ENCODE measurements around the gene CD320.
A peak's percentile ranks its signal among the peaks of the same experiment; 100 is the strongest.
"Not testable (repeated sequence)": the region's sequence is repeated elsewhere in the genome, so short reads cannot be mapped to it uniquely, and the experiment has no call there.

Gene CD320

GRCh38 chr19:8307965-8308866 lies at the start of gene CD320:
Gene CD320 (minus strand): TSS chr19:8308358. CDS start chr19:8308290, 68 bp downstream.
- no peaks in the 10 kb centered on the region for H3K9me3 ChIP-seq (ENCODE audit: severe bottlenecking)
- H3K27ac ChIP-seq, result peak within 1 kb of the TSS; percentile 93
- H3K27me3 ChIP-seq (ENCODE audit: insufficient read depth, low read depth, severe bottlenecking), result no peaks in the 10 kb centered on the region
- peaks cover 60% of the 10 kb centered on the region for H3K36me3 ChIP-seq
- TF ChIP-seq, protein P1, sequence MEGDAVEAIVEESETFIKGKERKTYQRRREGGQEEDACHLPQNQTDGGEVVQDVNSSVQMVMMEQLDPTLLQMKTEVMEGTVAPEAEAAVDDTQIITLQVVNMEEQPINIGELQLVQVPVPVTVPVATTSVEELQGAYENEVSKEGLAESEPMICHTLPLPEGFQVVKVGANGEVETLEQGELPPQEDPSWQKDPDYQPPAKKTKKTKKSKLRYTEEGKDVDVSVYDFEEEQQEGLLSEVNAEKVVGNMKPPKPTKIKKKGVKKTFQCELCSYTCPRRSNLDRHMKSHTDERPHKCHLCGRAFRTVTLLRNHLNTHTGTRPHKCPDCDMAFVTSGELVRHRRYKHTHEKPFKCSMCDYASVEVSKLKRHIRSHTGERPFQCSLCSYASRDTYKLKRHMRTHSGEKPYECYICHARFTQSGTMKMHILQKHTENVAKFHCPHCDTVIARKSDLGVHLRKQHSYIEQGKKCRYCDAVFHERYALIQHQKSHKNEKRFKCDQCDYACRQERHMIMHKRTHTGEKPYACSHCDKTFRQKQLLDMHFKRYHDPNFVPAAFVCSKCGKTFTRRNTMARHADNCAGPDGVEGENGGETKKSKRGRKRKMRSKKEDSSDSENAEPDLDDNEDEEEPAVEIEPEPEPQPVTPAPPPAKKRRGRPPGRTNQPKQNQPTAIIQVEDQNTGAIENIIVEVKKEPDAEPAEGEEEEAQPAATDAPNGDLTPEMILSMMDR (IDR thresholded peaks at IDR 0.05; ENCODE audit: low read depth, low read length), result no peak
- peak; percentile 91 for DNase-seq
- peak within 1 kb of the TSS; percentile 77 for H3K4me3 ChIP-seq (ENCODE audit: low read depth, low read length)

GRCh38 chr19:8357007-8357521 lies 48.9 kb upstream of the CD320 start:
- Histone ChIP-seq H3K36me3 (no peaks in the 10 kb centered on the region), H3K9me3 (ENCODE audit: severe bottlenecking) (no peaks in the 10 kb centered on the region), H3K27ac (no peak overlapping the region), H3K4me3 (ENCODE audit: low read depth, low read length) (no peak overlapping the region), H3K27me3 (ENCODE audit: insufficient read depth, low read depth, severe bottlenecking) (no peaks in the 10 kb centered on the region)
- no peak for DNase-seq
- TF ChIP-seq, protein P1 (IDR thresholded peaks at IDR 0.05; ENCODE audit: low read depth, low read length), result no peak

DNA sequence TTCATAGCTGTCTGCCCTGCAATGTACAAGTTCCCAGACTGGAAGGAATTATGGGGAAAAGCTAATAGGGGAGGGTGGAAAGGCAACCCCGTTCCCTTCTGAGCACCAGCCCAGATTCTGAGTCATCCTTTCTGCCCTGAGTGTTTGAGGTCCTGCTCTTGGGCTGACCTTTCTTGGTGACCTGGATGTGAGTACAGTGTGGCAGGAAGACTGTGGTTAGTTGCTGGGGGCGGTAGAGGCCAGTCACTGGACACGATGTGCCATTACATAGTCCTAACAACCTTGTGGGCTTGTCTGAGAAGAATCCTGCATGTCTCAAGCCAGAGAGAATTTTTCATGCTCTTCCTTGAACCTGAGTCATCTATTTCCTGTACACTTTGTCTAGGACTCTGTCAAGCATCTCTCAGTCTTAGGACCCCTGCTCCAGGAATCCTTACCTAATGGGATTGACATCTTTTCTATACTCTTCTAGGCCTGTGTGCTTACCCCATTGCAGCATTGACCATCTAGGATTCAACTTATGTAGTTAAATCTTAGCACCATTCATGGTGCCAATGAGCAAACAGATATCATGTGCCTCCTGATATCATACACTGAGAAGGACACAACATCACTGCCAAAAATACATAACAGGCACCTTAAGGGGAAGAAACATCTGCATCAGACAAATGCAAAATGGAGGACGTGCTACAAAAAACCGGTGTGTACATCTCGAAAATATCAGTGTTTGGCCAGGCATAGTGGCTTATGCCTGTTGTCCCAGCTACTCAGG lies 47.7 kb upstream of the CD320 start:
- H3K27ac ChIP-seq, result no peak overlapping the region
- H3K36me3 ChIP-seq, result no peaks in the 10 kb centered on the region
- no peak for DNase-seq
- H3K27me3 ChIP-seq (ENCODE audit: insufficient read depth, low read depth, severe bottlenecking), result no peaks in the 10 kb centered on the region
- TF ChIP-seq, protein P1 (IDR thresholded peaks at IDR 0.05; ENCODE audit: low read depth, low read length), result no peak
- no peak overlapping the region for H3K4me3 ChIP-seq (ENCODE audit: low read depth, low read length)
- no peaks in the 10 kb centered on the region for H3K9me3 ChIP-seq (ENCODE audit: severe bottlenecking)

GRCh38 chr19:8352845-8353244 lies 44.7 kb upstream of the CD320 start:
- H3K27me3 ChIP-seq (ENCODE audit: insufficient read depth, low read depth, severe bottlenecking); H3K27ac ChIP-seq; DNase-seq; H3K9me3 ChIP-seq (ENCODE audit: severe bottlenecking); H3K36me3 ChIP-seq; H3K4me3 ChIP-seq (ENCODE audit: low read depth, low read length): not testable (repeated sequence)

- no peak overlapping the region for H3K4me3 ChIP-seq (ENCODE audit: low read depth, low read length)
- no peaks in the 10 kb centered on the region for H3K36me3 ChIP-seq
- DNase-seq, result no peak
- no peaks in the 10 kb centered on the region for H3K9me3 ChIP-seq (ENCODE audit: severe bottlenecking)
- no peak overlapping the region for H3K27ac ChIP-seq
- TF ChIP-seq, protein P1 (IDR thresholded peaks at IDR 0.05; ENCODE audit: low read depth, low read length), result no peak
- H3K27me3 ChIP-seq (ENCODE audit: insufficient read depth, low read depth, severe bottlenecking), result no peaks in the 10 kb centered on the region
These were observed 44.1 kb upstream of the CD320 start for GRCh38 chr19:8352134-8352827.

GRCh38 chr19:8349629-8350372 lies 41.6 kb upstream of the CD320 start:
- H3K27me3 ChIP-seq (ENCODE audit: insufficient read depth, low read depth, severe bottlenecking); H3K4me3 ChIP-seq (ENCODE audit: low read depth, low read length); H3K36me3 ChIP-seq; H3K27ac ChIP-seq; H3K9me3 ChIP-seq (ENCODE audit: severe bottlenecking); DNase-seq: not testable (repeated sequence)

All from WERI-Rb-1 (cell line).